SK-N-SH (cell line): Measurements from ENCODE around the gene CEP162. TPM values are rescaled to one million over a fixed set of nuclear protein-coding genes. Genes with fewer than 3 reads are reported as not detected.
"Not testable (repeated sequence)": the region's sequence is repeated elsewhere in the genome, so short reads cannot be mapped to it uniquely, and the experiment has no call there.

Experiments used
- CTCF ChIA-PET: fragments of 300-600, 350-600 bp; formaldehyde crosslinking; extraction: SDS; loops from one replicate; lab custom pipeline; 2021; lab: Yijun Ruan, JAX
- POLR2A ChIA-PET: fragments of 350-600 bp; sonication (Branson Sonifier 250); formaldehyde crosslinking; extraction: SDS; loops from one replicate; lab custom pipeline; 2020; ENCODE audit warnings: antibody characterized with exemption, inconsistent platforms; lab: Yijun Ruan, JAX
- DNase-seq: peaks from one replicate; pipeline ENCODE4 v3.0.0; 2012
- H2AFZ ChIP-seq: fragments of 200-600 bp; sonication (generic); 2 replicates; pipeline ENCODE4 v1.8.1; 2016; ENCODE audit warnings: antibody characterized with exemption, mild to moderate bottlenecking, low read depth
- H3F3A ChIP-seq: fragments of 200-600 bp; sonication (generic); replicated peaks from 2 replicates; pipeline ENCODE3; 2016; ENCODE audit warnings: antibody characterized with exemption, mild to moderate bottlenecking; ENCODE audit not compliant: insufficient read depth
- H3K27ac ChIP-seq, 2 experiments: fragments of 200-500 bp in 1 of 2; fragments of 200-600 bp in 1 of 2; sonication (Bioruptor generic) in 1 of 2; sonication (generic), shearing (Covaris generic) in 1 of 2; 2 replicates each; pipeline versions ENCODE4 v1.5.1 to v1.6.1; 2014 to 2016; ENCODE audit warnings: low read depth in 2 of 2, inconsistent platforms in 1 of 2, low read length in 1 of 2, mild to moderate bottlenecking in 1 of 2, mixed read lengths in 1 of 2
- H3K27me3 ChIP-seq: fragments of 200-600 bp; sonication (generic), shearing (Covaris generic); 2 replicates; pipeline ENCODE4 v1.6.1; 2016; ENCODE audit warnings: mixed run types; ENCODE audit not compliant: insufficient read depth
- H3K36me3 ChIP-seq, 2 experiments: fragments of 200-500 bp in 1 of 2; fragments of 200-600 bp in 1 of 2; sonication (Bioruptor generic) in 1 of 2; sonication (generic) in 1 of 2; replicated peaks in 1 of 2; 2 replicates each; pipeline versions ENCODE3 to v1.5.1; 2014 to 2016; ENCODE audit warnings: low read length in 1 of 2, mild to moderate bottlenecking in 1 of 2; ENCODE audit not compliant: insufficient read depth in 2 of 2, control insufficient read depth in 1 of 2
- H3K4me1 ChIP-seq, 2 experiments: fragments of 200-500 bp in 1 of 2; fragments of 200-600 bp in 1 of 2; sonication (Bioruptor generic) in 1 of 2; sonication (generic), shearing (Covaris generic) in 1 of 2; 2 replicates each; pipeline versions ENCODE4 v1.5.1 to v1.6.1; 2014 to 2016; ENCODE audit warnings: low read depth in 1 of 2, low read length in 1 of 2, mixed run types in 1 of 2; ENCODE audit not compliant: insufficient read depth in 2 of 2, control insufficient read depth in 1 of 2
- H3K4me2 ChIP-seq: fragments of 200-600 bp; sonication (generic), shearing (Covaris generic); 2 replicates; pipeline ENCODE4 v1.6.1; 2017; ENCODE audit warnings: mixed run types
- H3K4me3 ChIP-seq, 2 experiments: fragments of 200-500 bp in 1 of 2; fragments of 200-600 bp in 1 of 2; sonication (Bioruptor generic) in 1 of 2; sonication (generic), shearing (Covaris generic) in 1 of 2; 2 replicates each; pipeline versions ENCODE4 v1.5.1 to v1.8.1; 2014 to 2016; ENCODE audit warnings: low read depth in 2 of 2, inconsistent platforms in 1 of 2, low read length in 1 of 2, mild to moderate bottlenecking in 1 of 2, mixed read lengths in 1 of 2, moderate library complexity in 1 of 2
- H3K79me2 ChIP-seq: fragments of 200-600 bp; sonication (generic); 2 replicates; pipeline ENCODE4 v1.8.1; 2017; ENCODE audit warnings: mild to moderate bottlenecking; ENCODE audit not compliant: insufficient read depth
- H3K9ac ChIP-seq: fragments of 200-600 bp; sonication (generic); 2 replicates; pipeline ENCODE4 v1.6.1; 2017; ENCODE audit warnings: mixed run types
- H3K9me2 ChIP-seq: fragments of 200-600 bp; sonication (generic); 2 replicates; pipeline ENCODE4 v1.6.1; 2017; ENCODE audit warnings: mixed run types
- H3K9me3 ChIP-seq: fragments of 200-600 bp; sonication (generic); 2 replicates; pipeline ENCODE4 v1.6.1; 2017; ENCODE audit warnings: mixed run types, mild to moderate bottlenecking, moderate library complexity
- H4K20me1 ChIP-seq: fragments of 200-600 bp; sonication (generic); 2 replicates; pipeline ENCODE4 v1.6.1; 2017; ENCODE audit warnings: mild to moderate bottlenecking, mixed run types; ENCODE audit not compliant: insufficient read depth
- CHD2 ChIP-seq: fragments of 150-350 bp; IDR thresholded peaks from 2 replicates; pipeline ENCODE4 v1.6.1; 2018; ENCODE audit warnings: low read length; ENCODE audit not compliant: partially characterized antibody
- ELF1 ChIP-seq: IDR thresholded peaks from 2 replicates; pipeline ENCODE4 v1.4.0; 2012
- FOSL2 ChIP-seq: IDR thresholded peaks from 2 replicates; pipeline ENCODE4 v1.4.0; 2012; ENCODE audit warnings: low read depth, mild to moderate bottlenecking, moderate library complexity, borderline replicate concordance
- GABPA ChIP-seq: IDR thresholded peaks from 2 replicates; pipeline ENCODE4 v1.4.0; 2012; ENCODE audit warnings: low read depth, mild to moderate bottlenecking
- MAX ChIP-seq: IDR thresholded peaks from 2 replicates; pipeline ENCODE4 v1.4.0; 2012; ENCODE audit warnings: low read depth
- MEF2A ChIP-seq: IDR thresholded peaks from 2 replicates; pipeline ENCODE4 v1.4.0; 2012; ENCODE audit warnings: low read depth, borderline replicate concordance
- MXI1 ChIP-seq: IDR thresholded peaks from 2 replicates; pipeline ENCODE4 v1.6.1; 2012; ENCODE audit warnings: mild to moderate bottlenecking, low read depth, low read length, improper control_type of control experiment
- NFIC ChIP-seq: IDR thresholded peaks from 2 replicates; pipeline ENCODE4 v1.4.0; 2012; ENCODE audit warnings: borderline replicate concordance
- RCOR1 ChIP-seq: fragments of 150-350 bp; IDR thresholded peaks from 2 replicates; pipeline ENCODE4 v1.6.1; 2017; ENCODE audit warnings: antibody characterized with exemption, low read length
- USF2 ChIP-seq: fragments of 150-350 bp; IDR thresholded peaks from 2 replicates; pipeline ENCODE4 v1.6.1; 2017; ENCODE audit warnings: antibody characterized with exemption, low read length, low read depth, borderline replicate concordance
- ZBTB33 ChIP-seq: IDR thresholded peaks from 2 replicates; pipeline ENCODE4 v1.4.0; 2012; ENCODE audit warnings: low read depth, borderline replicate concordance
- WGBS: methylation state at CpG from one replicate; pipeline ENCODE4 v1.1.6; 2017; ENCODE audit warnings: low lambda C conversion rate; 5-methylcytosine and 5-hydroxymethylcytosine counted together
- polyA plus RNA-seq, 3 experiments: library from polyadenylated mRNA; depleted of rRNA; stranded (reverse); fragments of >200 nt; gene quantifications; 2 replicates each; pipeline ENCODE4 v1.2.3, GENCODE V29; 2012

Gene CEP162
- polyA plus RNA-seq, 1 of the 3 experiments (the other 2 are of a cell fraction), result 1.2 TPM

- no peak overlapping the region for H3K4me3 ChIP-seq
- H3K27me3 ChIP-seq, result no peaks in the 10 kb centered on the region
- no peaks in the 10 kb centered on the region for H3K79me2 ChIP-seq
- H3F3A ChIP-seq, result peaks cover 4% of the 10 kb centered on the region
- no peak overlapping the region for H3K27ac ChIP-seq
- DNase-seq, result no peak
- H3K9me3 ChIP-seq, result no peaks in the 10 kb centered on the region
- no peaks in the 10 kb centered on the region for H4K20me1 ChIP-seq
- H3K4me2 ChIP-seq, result no peak overlapping the region
- no peaks in the 10 kb centered on the region for H3K36me3 ChIP-seq
- peaks cover 2 to 9% of the 10 kb centered on the region in 2 experiments; a peak in 2 of 4 replicates for H3K4me1 ChIP-seq
- POLR2A ChIA-PET, result no interaction called here
- no peak for TF ChIP-seq RCOR1
- no peak for TF ChIP-seq MEF2A
- TF ChIP-seq MAX, result no peak
- TF ChIP-seq GABPA, result no peak
- TF ChIP-seq FOSL2, result no peak
- no peak for TF ChIP-seq USF2
- TF ChIP-seq MXI1, result no peak
- TF ChIP-seq NFIC, result no peak
- TF ChIP-seq CHD2, result no peak
- TF ChIP-seq ELF1, result no peak
- no peak for TF ChIP-seq ZBTB33
- H2AFZ ChIP-seq, result no peak overlapping the region
- CTCF ChIA-PET, result no interaction called here
- no peaks in the 10 kb centered on the region for H3K9me2 ChIP-seq
- H3K9ac ChIP-seq, result no peak overlapping the region
Measured at GRCh38 chr6:84107495-84107894, 119.9 kb downstream of the CEP162 start.

GRCh38 chr6:84105215-84105924 is 122.1 kb downstream of the CEP162 start:
- H3K79me2 ChIP-seq, H3K27ac ChIP-seq, H3K9me2 ChIP-seq, H3K36me3 ChIP-seq, H3K4me1 ChIP-seq, H3K4me3 ChIP-seq, H3K27me3 ChIP-seq, POLR2A ChIA-PET, H3K9ac ChIP-seq, CTCF ChIA-PET, H3F3A ChIP-seq, H2AFZ ChIP-seq, H3K9me3 ChIP-seq, H4K20me1 ChIP-seq, DNase-seq, H3K4me2 ChIP-seq: not testable (repeated sequence)
- 47% methylated on average over 3 of the region's 3 CpGs for WGBS
